Measurements from ENCODE around the gene DPYSL4. TPM values are rescaled to one million over a fixed set of nuclear protein-coding genes. Genes with fewer than 3 reads are reported as not detected.

DPYSL4 gene
- total and polyA plus RNA-seq, 2 of the 4 experiments (the other 2 are of a cell fraction), result 8.1 to 30.5 TPM

- Histone ChIP-seq H3K4me1 (ENCODE audit: control insufficient read depth, insufficient read depth, low read length) (no peaks in the 10 kb centered on the region), H4K20me1 (ENCODE audit: insufficient read depth, low read length) (no peaks in the 10 kb centered on the region), H3K9me3 (ENCODE audit: control insufficient read depth, insufficient read depth, low read length) (no peaks in the 10 kb centered on the region), H2BK20ac (ENCODE audit: low read depth, low read length) (no peak overlapping the region), H3K14ac (replicated peaks; ENCODE audit: low read depth, low read length) (no peak overlapping the region), H3K9me1 (ENCODE audit: insufficient read depth, low read length) (no peaks in the 10 kb centered on the region), H3K23ac (ENCODE audit: low read depth, low read length) (no peak overlapping the region), H3K18ac (ENCODE audit: low read depth, low read length) (no peak overlapping the region), H4K5ac (ENCODE audit: low read depth, low read length) (no peak overlapping the region), H3K56ac (ENCODE audit: extremely low read depth, insufficient read depth, low read length) (no peak overlapping the region), H3K27me3 (ENCODE audit: control insufficient read depth, insufficient read depth, low read length) (no peaks in the 10 kb centered on the region), H3K27ac (ENCODE audit: insufficient read depth, low read length) (no peak overlapping the region), H3K79me1 (ENCODE audit: low read depth in 1 of 2, low read length in 2 of 2) (no peaks in the 10 kb centered on the region), H2BK120ac (ENCODE audit: low read depth, low read length) (no peak overlapping the region), H4K91ac (ENCODE audit: insufficient read depth, low read depth, low read length) (no peak overlapping the region), H3K9ac (ENCODE audit: low read depth, low read length) (no peak overlapping the region), H4K8ac (ENCODE audit: low read depth in 2 of 2, low read length in 2 of 2) (no peak overlapping the region), H2AK5ac (ENCODE audit: low read depth, low read length) (no peak overlapping the region), H3K36me3 (ENCODE audit: control insufficient read depth, insufficient read depth, low read length) (no peaks in the 10 kb centered on the region), H3K4ac (ENCODE audit: low read depth, low read length) (no peak overlapping the region), H2BK5ac (ENCODE audit: low read depth, low read length, poor library complexity, severe bottlenecking) (no peak overlapping the region), H2AFZ (replicated peaks; ENCODE audit: low read length, poor library complexity) (peak overlapping the region; percentile 85), H2AK9ac (replicated peaks; ENCODE audit: low read depth, low read length, poor library complexity) (peak overlapping the region; percentile 67), H3K4me3 (ENCODE audit: insufficient read depth, low read depth, low read length) (no peak overlapping the region), H2BK15ac (ENCODE audit: low read depth, low read length) (no peak overlapping the region), H3K4me2 (ENCODE audit: low read depth, low read length) (no peak overlapping the region)
- ChIA-PET POLR2A (ENCODE audit: unreplicated experiment) (no interaction called here), CTCF (no interaction called here)
- in situ Hi-C loops (cut with MboI; ENCODE audit: low sequenced_read_pairs) (loop anchor here (5.0 to 10.0 kb wide), 3 partner anchors 124 to 411 kb away; no protein-coding TSS in a partner anchor), intact Hi-C loops (cut with micrococcal nuclease) (loop anchor here (1.0 kb wide), 3 partner anchors 129 to 414 kb away; no protein-coding TSS in a partner anchor), dilution Hi-C loops (cut with HindIII; ENCODE audit: low sequenced_read_pairs, unreplicated experiment) (no loop called here)
- 81% methylated on average over 12 of the region's 23 CpGs; no CpG with 5 or more reads in 1 of the 2 experiments for WGBS, 2 experiments (ENCODE audit: extremely low coverage in 2 of 2, insufficient read length in 1 of 2)
- no peak for ATAC-seq (ENCODE audit: low read depth)
- BruUV-seq (replicated peaks), result no TSS peak
- TF ChIP-seq RCOR1 (IDR thresholded peaks at IDR 0.05; ENCODE audit: insufficient replicate concordance, low read length) (no peak), USF2 (IDR thresholded peaks at IDR 0.05; ENCODE audit: low read depth, low read length) (no peak), MAZ (IDR thresholded peaks at IDR 0.05; ENCODE audit: borderline replicate concordance, low read depth, low read length) (no peak), CHD1 (IDR thresholded peaks at IDR 0.05; ENCODE audit: low read depth, low read length) (no peak), MAFK (IDR thresholded peaks at IDR 0.05; ENCODE audit: low read depth, low read length) (no peak), POLR2A (IDR thresholded peaks at IDR 0.05; ENCODE audit: low read depth, low read length) (no peak), RAD21 (IDR thresholded peaks at IDR 0.05; ENCODE audit: low read length) (no peak), BHLHE40 (IDR thresholded peaks at IDR 0.05; ENCODE audit: low read depth, low read length) (no peak), CEBPB (IDR thresholded peaks at IDR 0.05; ENCODE audit: low read depth, low read length) (no peak), NFE2L2 (IDR thresholded peaks at IDR 0.05; ENCODE audit: low read depth, low read length) (no peak), CTCF (conservative IDR thresholded peaks at IDR 0.05; ENCODE audit: low read depth, low read length) (no peak), MXI1 (IDR thresholded peaks at IDR 0.05; ENCODE audit: borderline replicate concordance, low read depth, low read length) (no peak), FOS (IDR thresholded peaks at IDR 0.05; ENCODE audit: low read depth, low read length) (no peak), RFX5 (IDR thresholded peaks at IDR 0.05; ENCODE audit: low read depth, low read length) (no peak), ELK1 (IDR thresholded peaks at IDR 0.05; ENCODE audit: borderline replicate concordance, low read depth, low read length) (no peak), SMC3 (IDR thresholded peaks at IDR 0.05; ENCODE audit: low read depth, low read length) (no peak)
- DNase-seq, result no peak
Measured at GRCh38 chr10:132223611-132224342, 37.0 kb downstream of the DPYSL4 start.

All from IMR-90 (cell line).